ENCODE data around the gene BORCS6.

DNA sequence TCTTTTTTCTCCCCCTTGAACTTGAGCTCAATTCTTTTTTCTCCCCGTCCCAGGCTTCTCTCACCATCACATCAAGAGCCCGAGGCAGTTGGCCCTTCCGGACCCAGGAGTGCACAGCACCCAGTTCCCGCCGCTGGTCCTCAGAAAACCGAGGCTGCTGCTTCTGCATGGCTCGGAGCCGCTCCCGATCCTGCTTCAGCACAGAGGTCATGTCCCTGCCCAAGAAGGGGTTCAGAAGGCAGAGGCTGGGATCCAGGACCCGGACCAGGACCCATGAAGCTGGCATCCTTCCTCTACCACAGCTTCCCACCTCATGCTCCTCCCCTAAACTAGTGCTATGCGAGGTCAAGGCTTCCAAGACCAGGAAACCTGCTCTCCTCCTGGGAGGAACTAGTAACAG is 48.2 kb downstream of the BORCS6 start:
- TF ChIP-seq, protein P1, sequence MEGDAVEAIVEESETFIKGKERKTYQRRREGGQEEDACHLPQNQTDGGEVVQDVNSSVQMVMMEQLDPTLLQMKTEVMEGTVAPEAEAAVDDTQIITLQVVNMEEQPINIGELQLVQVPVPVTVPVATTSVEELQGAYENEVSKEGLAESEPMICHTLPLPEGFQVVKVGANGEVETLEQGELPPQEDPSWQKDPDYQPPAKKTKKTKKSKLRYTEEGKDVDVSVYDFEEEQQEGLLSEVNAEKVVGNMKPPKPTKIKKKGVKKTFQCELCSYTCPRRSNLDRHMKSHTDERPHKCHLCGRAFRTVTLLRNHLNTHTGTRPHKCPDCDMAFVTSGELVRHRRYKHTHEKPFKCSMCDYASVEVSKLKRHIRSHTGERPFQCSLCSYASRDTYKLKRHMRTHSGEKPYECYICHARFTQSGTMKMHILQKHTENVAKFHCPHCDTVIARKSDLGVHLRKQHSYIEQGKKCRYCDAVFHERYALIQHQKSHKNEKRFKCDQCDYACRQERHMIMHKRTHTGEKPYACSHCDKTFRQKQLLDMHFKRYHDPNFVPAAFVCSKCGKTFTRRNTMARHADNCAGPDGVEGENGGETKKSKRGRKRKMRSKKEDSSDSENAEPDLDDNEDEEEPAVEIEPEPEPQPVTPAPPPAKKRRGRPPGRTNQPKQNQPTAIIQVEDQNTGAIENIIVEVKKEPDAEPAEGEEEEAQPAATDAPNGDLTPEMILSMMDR (IDR thresholded peaks at IDR 0.05), result no peak
- no peak for TF ChIP-seq EZH2 (IDR thresholded peaks at IDR 0.05; ENCODE audit: borderline replicate concordance, insufficient read depth, low read depth, low read length, poor library complexity, severe bottlenecking)
